ENCODE data around the gene IFT80. TPM values are rescaled to one million over a fixed set of nuclear protein-coding genes. Genes with fewer than 3 reads are reported as not detected.
A peak's percentile ranks its signal among the peaks of the same experiment; 100 is the strongest.

Gene IFT80
- total RNA-seq (2011; cell fraction: chromatin; rRNA removed; ENCODE audit: low replicate concordance) = 18.4 and 50.8 TPM in 2 replicates
- 3.5 and 8.6 TPM in 2 replicates for total RNA-seq (2011; cell fraction: nucleolus; rRNA removed)
- total RNA-seq (2011; cell fraction: nucleoplasm; rRNA removed) = 11.1 and 17.0 TPM in 2 replicates
- total RNA-seq (2014; rRNA removed) = 7.5 and 9.5 TPM in 2 replicates
- 18.7 and 22.0 TPM in 2 replicates for total RNA-seq (2014; rRNA removed; fragmentation: Illumina TruSeq; extraction: Trizol)
- total RNA-seq (2015; rRNA removed; fragmentation: Illumina TruSeq; extraction: Trizol) = 17.0 and 17.6 TPM in 2 replicates
- total RNA-seq (2021) = 13.2 and 13.4 TPM in 2 replicates
- 13.1 and 20.9 TPM in 2 replicates for polyA plus RNA-seq (2011; rRNA removed)
- 1.6 and 3.7 TPM in 2 replicates for polyA plus RNA-seq (2011; cell fraction: cytosol; rRNA removed)
- 16.0 and 16.4 TPM in 2 replicates for polyA plus RNA-seq (2011; cell fraction: nucleus; rRNA removed)
- 18.4 and 20.6 TPM in 2 replicates for polyA plus RNA-seq (2012)
- polyA plus RNA-seq (2014; fragmentation: Illumina TruSeq; extraction: Trizol) = 13.6 and 16.4 TPM in 2 replicates
- polyA plus RNA-seq (2014; fragmentation: Nextera tagmentation; extraction: Ambion mirVana) = 1 to 10 TPM; 6.7 to 7.2 TPM
- polyA plus RNA-seq (2014; rRNA removed) = 14.3 and 21.1 TPM in 2 replicates
- polyA minus RNA-seq (2011; rRNA and poly(A)+ RNA removed) = 12.7 and 17.3 TPM in 2 replicates
- 2.5 and 5.2 TPM in 2 replicates for polyA minus RNA-seq (2011; cell fraction: cytosol; rRNA and poly(A)+ RNA removed)
- 12.5 and 22.4 TPM in 2 replicates for polyA minus RNA-seq (2011; cell fraction: nucleus; rRNA and poly(A)+ RNA removed)
- Bru-seq, nascent RNA = percentile 65 among the genes with signal in this experiment
- BruChase-seq, experiment 1, labeled RNA remaining after a 2-hour chase = percentile 73 among the genes with signal in this experiment
- percentile 71 among the genes with signal in this experiment for BruChase-seq, experiment 2, labeled RNA remaining after a 6-hour chase
- long read RNA-seq, experiment 1, full-length matches to known transcripts = 6 of 19 reads
- long read RNA-seq, experiment 1, partial matches to known transcripts = 1 of 19 reads
- long read RNA-seq, experiment 1, other reads (novel, unspliced or antisense) = 12 of 19 reads
- long read RNA-seq, experiment 2, full-length matches to known transcripts = 1 of 5 reads
- long read RNA-seq, experiment 2, partial matches to known transcripts = 1 of 5 reads
- long read RNA-seq, experiment 2, other reads (novel, unspliced or antisense) = 3 of 5 reads
- long read RNA-seq, experiment 3, full-length matches to known transcripts = 3 of 7 reads
- long read RNA-seq, experiment 3, partial matches to known transcripts = 1 of 7 reads
- long read RNA-seq, experiment 3, other reads (novel, unspliced or antisense) = 3 of 7 reads

- intact Hi-C loops (cut with micrococcal nuclease) = loop anchor here (5.0 kb wide), 2 partner anchors 67 to 172 kb away; partner anchors contain the start of gene C3orf80
- FAIRE-seq = peak; percentile 89
- H3K79me2 ChIP-seq (ENCODE audit: control insufficient read depth, insufficient read depth, low read length) = peaks cover 85% of the 10 kb centered on the region
- peak; percentile 92 to 97 (median 94) for DNase-seq (ENCODE audit: extremely low read depth in 1 of 4, low spot score in 3 of 4)
- BruUV-seq (replicated peaks) = TSS peak; percentile 43
- peaks cover 8 to 14% of the 10 kb centered on the region in 2 experiments for H3K4me1 ChIP-seq (replicated peaks in 1 of 2; ENCODE audit: control insufficient read depth in 2 of 2, insufficient read depth in 2 of 2, low read length in 2 of 2)
- ChIA-PET POLR2A (interaction anchor here (0.6 to 2.8 kb wide), 10 partner anchors 9 to 128 kb away, joined by 3 to 38 read pairs (median 3); partner anchors contain the start of gene TRIM59), CTCF (ENCODE audit: low intra/inter-chr PET ratio) (no interaction called here)
- in situ Hi-C loops (cut with MboI) = no loop called here
- H3K36me3 ChIP-seq (ENCODE audit: control insufficient read depth, insufficient read depth, low read length) = peaks cover 36% of the 10 kb centered on the region
- H3K27ac ChIP-seq (ENCODE audit: extremely low read depth, low read depth, low read length) = peak within 1 kb of the TSS; percentile 99
- peak within 1 kb of the TSS; percentile 98 to 100 for H3K9ac ChIP-seq (ENCODE audit: insufficient read depth in 1 of 2, low read depth in 2 of 2, low read length in 2 of 2)
- no peaks in the 10 kb centered on the region for H3K9me3 ChIP-seq (replicated peaks; ENCODE audit: control insufficient read depth, insufficient read depth, low read depth, low read length)
- under 1% methylated on average over 63 of the region's 63 CpGs for WGBS (ENCODE audit: insufficient coverage, low coverage, missing lambda C conversion rate)
- H3K27me3 ChIP-seq (ENCODE audit: control insufficient read depth in 2 of 2, insufficient read depth in 2 of 2, low read length in 2 of 2) = no peaks in the 10 kb centered on the region
- H3K4me3 ChIP-seq = peak within 1 kb of the TSS; percentile 71
- ATAC-seq = peak; percentile 81
- no peaks in the 10 kb centered on the region for H3K9me1 ChIP-seq (ENCODE audit: control insufficient read depth, insufficient read depth, low read length)
- peak within 1 kb of the TSS; percentile 96 for H2AFZ ChIP-seq (ENCODE audit: low read depth, low read length)
- H4K20me1 ChIP-seq (replicated peaks; ENCODE audit: control insufficient read depth, insufficient read depth, low read length) = peaks cover 30% of the 10 kb centered on the region
- peak within 1 kb of the TSS; percentile 95 for H3K4me2 ChIP-seq (ENCODE audit: insufficient read depth, low read length)
- TF ChIP-seq GABPB1 (CRISPR knock-in tag; IDR thresholded peaks at IDR 0.05) (peak; percentile 36), SFPQ (IDR thresholded peaks at IDR 0.05; ENCODE audit: low read depth, low read length) (no peak), LARP7 (IDR thresholded peaks at IDR 0.05) (0 out of 2 replicates have a peak, but pooled peaks have one; percentile 39), HLTF (IDR thresholded peaks at IDR 0.05) (0 out of 2 replicates have a peak, but pooled peaks have one; percentile 45), KDM2B (CRISPR knock-in tag; IDR thresholded peaks at IDR 0.05) (no peak), SOX6 (IDR thresholded peaks at IDR 0.05) (peak; percentile 24; the same call in 1 of the 2 replicates), ZNF24 (IDR thresholded peaks at IDR 0.05) (no peak), ZNF347 (CRISPR knock-in tag; IDR thresholded peaks at IDR 0.05; ENCODE audit: low read depth) (no peak), ETV1 (tag; conservative IDR thresholded peaks at IDR 0.05; ENCODE audit: low read depth) (peak; percentile 58), ATF3 (IDR thresholded peaks at IDR 0.05) (no peak), ATF3 (CRISPR knock-in tag; conservative IDR thresholded peaks at IDR 0.05) (peak; percentile 55; the same call in 1 of the 2 replicates), SIN3A (IDR thresholded peaks at IDR 0.05; ENCODE audit: borderline replicate concordance in 2 of 2, control insufficient read depth in 1 of 2, low read depth in 2 of 2, low read length in 2 of 2) (peak; percentile 62 to 79; a peak in 3 of 4 replicates)
Observed at GRCh38 chr3:160399125-160400029, at the start of gene IFT80, which contains the start of gene SMC4. IFT80 (minus strand) TSS chr3:160399225; CDS start chr3:160384600, 14,625 bp downstream. SMC4 (plus strand) TSS chr3:160399650; CDS start chr3:160400827, 1,177 bp downstream.

All from K562 (cell line).